Measurements from ENCODE around the gene ALG12. TPM values are rescaled to one million over a fixed set of nuclear protein-coding genes. Genes with fewer than 3 reads are reported as not detected.

The ALG12 gene
- total RNA-seq, 1 donor from 2014 or later, result 30.0 TPM

DNA sequence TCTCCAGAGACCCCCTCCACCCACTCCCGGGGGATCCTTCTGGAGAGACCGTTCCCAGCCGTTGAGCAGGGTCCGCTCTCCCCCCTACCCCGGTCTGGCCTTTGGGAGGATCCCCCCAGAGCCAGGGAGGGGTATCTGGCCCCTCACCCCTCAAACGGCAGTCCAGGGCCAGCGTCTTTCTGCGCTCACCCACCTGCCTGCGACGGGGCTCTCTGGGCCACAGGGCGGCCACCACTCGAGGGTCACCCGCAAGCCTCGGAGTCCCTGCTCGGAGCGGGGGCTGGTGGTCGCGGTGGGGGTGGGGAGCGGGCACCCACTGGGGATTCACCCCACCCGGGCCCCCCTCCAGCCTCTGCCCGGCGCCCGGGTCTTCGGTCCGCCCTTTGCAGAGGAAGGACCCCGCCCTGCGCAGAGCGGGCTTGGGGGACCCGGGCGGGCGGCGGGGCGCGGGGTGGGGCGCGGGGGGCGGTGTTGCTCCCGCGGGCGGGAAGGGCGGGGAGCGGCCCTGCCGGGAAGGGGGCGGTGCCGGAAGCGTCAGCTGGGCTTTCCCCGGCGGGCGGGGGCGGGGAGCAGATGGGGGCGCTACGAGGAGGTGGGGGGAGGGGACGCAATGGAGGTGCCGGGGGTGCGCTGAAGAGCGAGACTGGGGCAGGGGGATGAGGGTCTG, 16.8 kb upstream of the ALG12 start:
- H3K36me3 Mint-ChIP-seq, result no peaks in the 10 kb centered on the region

DNA sequence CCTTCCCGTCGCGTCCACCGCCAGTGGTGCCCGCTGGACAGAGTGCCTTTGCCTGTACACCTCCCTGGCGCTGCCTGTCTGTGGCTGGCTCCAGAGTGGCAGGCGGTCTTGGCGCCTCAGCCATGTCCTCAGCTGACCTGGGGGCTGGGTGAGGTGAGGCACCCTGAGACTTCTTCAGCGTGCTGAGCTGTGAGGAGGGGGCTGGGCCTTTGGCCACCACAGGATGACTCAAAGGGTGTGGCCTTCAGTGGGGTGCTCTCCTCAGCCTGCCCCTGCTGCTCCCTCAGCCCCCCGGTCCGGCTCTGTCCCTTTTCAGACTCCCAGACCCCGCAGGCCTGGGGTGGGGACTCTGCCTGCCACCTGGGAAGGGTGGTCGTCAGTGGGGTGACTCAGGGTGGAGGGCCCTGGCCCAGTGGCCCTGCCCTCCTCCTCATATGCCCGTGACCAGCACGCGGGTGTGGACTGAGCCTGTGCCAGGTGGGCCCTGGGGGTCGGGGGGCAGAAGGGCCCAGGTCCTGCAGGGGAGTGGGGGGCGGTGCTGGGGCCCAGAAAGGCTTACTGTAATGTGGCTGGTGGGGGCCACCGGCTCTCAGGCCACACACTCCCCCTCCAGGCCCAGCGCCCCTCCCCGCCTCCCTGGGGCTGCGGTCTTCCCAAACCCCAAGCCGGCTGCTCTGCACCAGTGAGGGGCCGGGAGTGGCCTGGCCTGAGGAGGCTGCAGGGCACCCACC, 16.1 kb upstream of the ALG12 start:
- TF ChIP-seq, protein P1, sequence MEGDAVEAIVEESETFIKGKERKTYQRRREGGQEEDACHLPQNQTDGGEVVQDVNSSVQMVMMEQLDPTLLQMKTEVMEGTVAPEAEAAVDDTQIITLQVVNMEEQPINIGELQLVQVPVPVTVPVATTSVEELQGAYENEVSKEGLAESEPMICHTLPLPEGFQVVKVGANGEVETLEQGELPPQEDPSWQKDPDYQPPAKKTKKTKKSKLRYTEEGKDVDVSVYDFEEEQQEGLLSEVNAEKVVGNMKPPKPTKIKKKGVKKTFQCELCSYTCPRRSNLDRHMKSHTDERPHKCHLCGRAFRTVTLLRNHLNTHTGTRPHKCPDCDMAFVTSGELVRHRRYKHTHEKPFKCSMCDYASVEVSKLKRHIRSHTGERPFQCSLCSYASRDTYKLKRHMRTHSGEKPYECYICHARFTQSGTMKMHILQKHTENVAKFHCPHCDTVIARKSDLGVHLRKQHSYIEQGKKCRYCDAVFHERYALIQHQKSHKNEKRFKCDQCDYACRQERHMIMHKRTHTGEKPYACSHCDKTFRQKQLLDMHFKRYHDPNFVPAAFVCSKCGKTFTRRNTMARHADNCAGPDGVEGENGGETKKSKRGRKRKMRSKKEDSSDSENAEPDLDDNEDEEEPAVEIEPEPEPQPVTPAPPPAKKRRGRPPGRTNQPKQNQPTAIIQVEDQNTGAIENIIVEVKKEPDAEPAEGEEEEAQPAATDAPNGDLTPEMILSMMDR (conservative IDR thresholded peaks at IDR 0.05), result no peak
- no peak for DNase-seq (ENCODE audit: extremely low spot score, unreplicated experiment)
- H3K4me1 Mint-ChIP-seq (ENCODE audit: unreplicated experiment), result peaks cover 6% of the 10 kb centered on the region
- H3K9me3 Mint-ChIP-seq, result no peaks in the 10 kb centered on the region
- H3K36me3 Mint-ChIP-seq, result no peaks in the 10 kb centered on the region
- H3K27ac Mint-ChIP-seq, result no peak overlapping the region
- H3K4me3 Mint-ChIP-seq, result peak overlapping the region; percentile 44
- peaks cover 5% of the 10 kb centered on the region for H3K27me3 Mint-ChIP-seq

More for the DNA sequence above, 16.8 kb upstream of the ALG12 start:
- no peak for DNase-seq (ENCODE audit: extremely low spot score, unreplicated experiment)
- H3K27me3 Mint-ChIP-seq, result peaks cover 5% of the 10 kb centered on the region
- TF ChIP-seq, protein P1 (conservative IDR thresholded peaks at IDR 0.05), result no peak
- H3K4me3 Mint-ChIP-seq, result no peak overlapping the region
- peaks cover 10% of the 10 kb centered on the region for H3K4me1 Mint-ChIP-seq (ENCODE audit: unreplicated experiment)
- H3K9me3 Mint-ChIP-seq, result no peaks in the 10 kb centered on the region
- no peak overlapping the region for H3K27ac Mint-ChIP-seq

DNA sequence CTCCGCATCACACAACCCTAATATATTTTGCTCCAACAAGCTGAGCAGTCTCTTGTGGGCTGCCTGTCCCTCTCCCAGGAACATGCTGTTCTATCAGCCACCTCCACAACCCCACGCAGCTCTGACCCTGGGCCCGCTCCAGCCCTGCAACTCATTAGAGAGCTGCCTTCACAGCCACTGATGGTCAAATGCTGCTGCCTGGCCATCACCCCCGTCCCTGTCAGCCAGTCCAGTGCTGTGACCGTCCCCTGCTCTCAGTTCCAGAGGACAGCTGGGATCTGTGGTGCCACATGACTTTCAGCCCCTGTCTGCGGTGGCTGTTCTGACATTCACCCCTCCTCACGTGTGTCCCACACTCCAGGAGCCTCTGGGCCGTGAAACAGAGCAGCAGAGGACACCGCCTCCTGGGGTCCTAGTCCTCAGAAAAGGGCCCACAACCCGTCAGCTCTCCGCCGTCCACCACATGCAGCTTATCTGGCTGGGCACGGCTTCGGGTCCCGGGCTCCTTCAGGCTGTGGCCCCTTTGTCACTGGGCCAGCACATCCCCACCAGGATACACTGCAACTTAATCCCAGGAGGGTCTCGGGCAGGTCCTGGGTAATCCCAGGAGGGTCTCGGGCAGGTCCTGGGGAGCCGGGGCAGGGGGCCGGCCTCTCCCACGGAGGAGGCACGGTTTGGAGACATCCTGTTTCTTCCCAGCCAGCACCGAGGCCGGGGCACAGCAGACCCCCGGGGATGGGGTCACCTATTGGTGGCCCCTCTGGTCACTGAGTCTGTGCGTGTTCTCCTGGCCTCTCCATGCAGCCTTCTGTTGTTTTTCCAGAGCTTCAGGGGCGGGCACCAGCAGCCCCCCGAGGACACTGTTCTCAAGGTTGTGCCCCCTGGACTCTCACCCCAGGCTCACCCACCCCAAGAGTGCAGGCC, 15.3 kb upstream of the ALG12 start:
- TF ChIP-seq, protein P1 (conservative IDR thresholded peaks at IDR 0.05), result no peak
- Mint-ChIP-seq H3K4me1 (ENCODE audit: unreplicated experiment) (peaks cover 5% of the 10 kb centered on the region), H3K36me3 (no peaks in the 10 kb centered on the region), H3K27me3 (peaks cover 5% of the 10 kb centered on the region), H3K9me3 (no peaks in the 10 kb centered on the region), H3K27ac (peak overlapping the region; percentile 20), H3K4me3 (peak overlapping the region; percentile 44)
- no peak for DNase-seq (ENCODE audit: extremely low spot score, unreplicated experiment)

DNA sequence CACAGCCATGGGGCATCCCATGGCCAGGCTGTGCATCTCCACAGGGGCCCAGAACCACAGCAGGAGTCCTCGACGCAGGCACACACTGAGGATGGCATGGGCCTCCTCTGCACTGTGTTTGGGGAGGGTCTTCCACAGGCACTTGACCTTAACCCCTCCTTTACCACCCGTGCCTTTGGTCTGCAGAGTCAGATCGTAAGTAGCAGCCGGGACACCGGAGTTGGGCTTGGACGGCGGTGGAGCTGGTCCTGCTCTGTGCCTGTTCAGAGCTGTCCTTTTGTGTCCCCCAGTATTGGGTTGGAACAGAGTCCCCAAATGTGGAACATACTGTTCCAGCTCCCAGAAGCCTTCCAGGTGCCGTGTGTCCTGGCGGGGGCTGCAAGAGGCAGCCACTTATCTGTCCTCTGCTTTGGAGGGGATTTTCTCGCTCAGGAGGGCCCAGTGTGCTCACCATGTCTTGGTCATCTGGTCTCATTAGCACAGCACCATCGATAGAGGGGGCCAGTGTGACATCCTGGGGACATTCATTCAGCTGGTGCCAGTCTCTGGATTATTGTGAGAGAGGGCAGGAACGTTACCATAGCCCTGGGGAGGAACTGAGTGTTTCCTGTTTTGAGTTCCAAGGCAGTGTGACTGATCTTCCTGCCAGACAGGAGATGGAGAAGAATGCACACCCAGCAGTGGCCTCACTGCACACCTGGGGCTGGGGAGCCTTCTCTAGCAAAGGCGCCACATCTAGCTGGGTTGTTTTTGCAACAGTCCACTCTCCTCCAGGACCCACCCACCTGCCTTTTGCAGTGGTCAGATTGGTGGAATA, 12.6 kb upstream of the ALG12 start:
- H3K9me3 Mint-ChIP-seq, result no peaks in the 10 kb centered on the region
- H3K36me3 Mint-ChIP-seq, result no peaks in the 10 kb centered on the region
- no peak for DNase-seq (ENCODE audit: extremely low spot score, unreplicated experiment)
- H3K27me3 Mint-ChIP-seq, result peaks cover 5% of the 10 kb centered on the region
- H3K4me3 Mint-ChIP-seq, result peak overlapping the region; percentile 73
- TF ChIP-seq, protein P1 (conservative IDR thresholded peaks at IDR 0.05), result peak; percentile 62
- peaks cover 13% of the 10 kb centered on the region for H3K4me1 Mint-ChIP-seq (ENCODE audit: unreplicated experiment)
- H3K27ac Mint-ChIP-seq, result peak overlapping the region; percentile 87
